HCT116 (cell line): ENCODE data around the gene TMEM181. TPM values are rescaled to one million over a fixed set of nuclear protein-coding genes. Genes with fewer than 3 reads are reported as not detected.
"Not testable (repeated sequence)": the region's sequence is repeated elsewhere in the genome, so short reads cannot be mapped to it uniquely, and the experiment has no call there.

Source experiments
- ATAC-seq: fragments of 200-7000 bp; cut with Tn5 transposase; 2 replicates; pipeline ENCODE4 v1.9.1; 2020; ENCODE audit warnings: mild to moderate bottlenecking, moderate library complexity
- BruUV-seq: library from RNA; stranded (reverse); fragments of 400-500 nt; replicated peaks from 2 replicates; lab custom pipeline; 2021; lab: Mats Ljungman, UMichigan
- CTCF ChIA-PET: fragments of 300-600 bp; sonication (Branson Sonifier 250); formaldehyde crosslinking; loops from one replicate; lab custom pipeline; 2021; ENCODE audit warnings: antibody characterized with exemption; lab: Charles Lee
- POLR2A ChIA-PET: fragments of 300-600, 350-600 bp; sonication (Branson Sonifier 250); formaldehyde crosslinking; loops from one replicate; lab custom pipeline; 2021; ENCODE audit warnings: antibody characterized with exemption; lab: Charles Lee
- RAD21 ChIA-PET, 2 experiments: fragments of 300-600 bp; sonication (Branson Sonifier 250); formaldehyde crosslinking; loops; one replicate each; lab custom pipeline; 2023; ENCODE audit warnings: low total read pairs in 2 of 2; ENCODE audit not compliant: uncharacterized antibody in 2 of 2, unreplicated experiment in 2 of 2, low non-redundant PET in 1 of 2; lab: Charles Lee
- DNase-seq: peaks from one replicate; pipeline ENCODE4 v3.0.0-alpha.2; 2010; ENCODE audit warnings: low read depth, low spot score
- H2AFZ ChIP-seq: fragments of 200-600 bp; shearing (Covaris generic), sonication (generic); 2 replicates; pipeline ENCODE4 v1.6.1; 2017; ENCODE audit warnings: low read depth, mixed run types, mixed read lengths, antibody characterized with exemption, low read length; ENCODE audit not compliant: poor library complexity, severe bottlenecking
- H3K27ac ChIP-seq: 2 replicates; pipeline ENCODE4 v1.5.1; 2012; ENCODE audit warnings: low read depth, low read length
- H3K27me3 ChIP-seq: fragments of 200-600 bp; sonication (generic); 2 replicates; pipeline ENCODE4 v1.6.1; 2016; ENCODE audit warnings: mixed run types, low read length, mixed read lengths; ENCODE audit not compliant: insufficient read depth
- H3K36me3 ChIP-seq, 2 experiments: fragments of 200-500 bp in 1 of 2; fragments of 200-600 bp in 1 of 2; sonication (Bioruptor generic) in 1 of 2; sonication (generic) in 1 of 2; 2 replicates each; pipeline versions ENCODE4 v1.5.1 to v1.6.1; 2014 to 2016; ENCODE audit warnings: low read length in 2 of 2, inconsistent platforms in 1 of 2, mixed read lengths in 1 of 2, mixed run types in 1 of 2; ENCODE audit not compliant: insufficient read depth in 2 of 2, control insufficient read depth in 1 of 2
- H3K4me1 ChIP-seq, 2 experiments: fragments of 200-600 bp in 1 of 2; sonication (generic) in 1 of 2; 2 replicates each; pipeline versions ENCODE4 v1.5.1 to v1.6.1; 2012 to 2017; ENCODE audit warnings: low read length in 2 of 2, inconsistent platforms in 1 of 2, mild to moderate bottlenecking in 1 of 2, mixed read lengths in 1 of 2, mixed run types in 1 of 2, moderate library complexity in 1 of 2; ENCODE audit not compliant: insufficient read depth in 2 of 2, control insufficient read depth in 1 of 2
- H3K4me2 ChIP-seq: fragments of 200-600 bp; sonication (generic); 2 replicates; pipeline ENCODE4 v1.6.1; 2017; ENCODE audit warnings: mixed run types, low read length, mixed read lengths
- H3K4me3 ChIP-seq, 2 experiments: fragments of 200-600 bp in 1 of 2; sonication (generic) in 1 of 2; replicated peaks in 1 of 2; 2 replicates each; pipeline ENCODE4 v1.5.1; 2011 to 2016; ENCODE audit warnings: low read length in 2 of 2, control low read depth in 1 of 2, low read depth in 1 of 2, mild to moderate bottlenecking in 1 of 2, mixed read lengths in 1 of 2, mixed run types in 1 of 2
- H3K79me2 ChIP-seq: fragments of 200-600 bp; sonication (generic); 2 replicates; pipeline ENCODE4 v1.6.1; 2017; ENCODE audit warnings: mild to moderate bottlenecking, mixed run types, low read length, moderate library complexity, mixed read lengths; ENCODE audit not compliant: insufficient read depth
- H3K9ac ChIP-seq: fragments of 200-600 bp; sonication (generic); 2 replicates; pipeline ENCODE4 v1.6.1; 2016; ENCODE audit warnings: low read length, mixed read lengths
- H3K9me2 ChIP-seq: fragments of 200-600 bp; sonication (generic), shearing (Covaris generic); 2 replicates; pipeline ENCODE4 v1.6.1; 2017; ENCODE audit warnings: mixed run types, mild to moderate bottlenecking, moderate library complexity; ENCODE audit not compliant: insufficient read depth
- H3K9me3 ChIP-seq, 2 experiments: fragments of 200-500 bp in 1 of 2; fragments of 200-600 bp in 1 of 2; sonication (Bioruptor generic) in 1 of 2; sonication (generic) in 1 of 2; 2 replicates each; pipeline ENCODE4 v1.6.1; 2014 to 2017; ENCODE audit warnings: low read length in 2 of 2, mixed read lengths in 2 of 2, inconsistent platforms in 1 of 2, low read depth in 1 of 2, mild to moderate bottlenecking in 1 of 2, mixed run types in 1 of 2, moderate library complexity in 1 of 2; ENCODE audit not compliant: control insufficient read depth in 1 of 2, insufficient read depth in 1 of 2
- H4K20me1 ChIP-seq: fragments of 200-600 bp; sonication (generic), shearing (Covaris generic); 2 replicates; pipeline ENCODE4 v1.6.1; 2017; ENCODE audit warnings: mixed run types, mild to moderate bottlenecking, moderate library complexity; ENCODE audit not compliant: insufficient read depth
- ATF3 ChIP-seq: IDR thresholded peaks from 2 replicates; pipeline ENCODE4 v1.6.1; 2012
- EZH2 ChIP-seq: fragments of 200-600 bp; sonication (generic); IDR thresholded peaks from 2 replicates; pipeline ENCODE4 v1.6.1; 2017; ENCODE audit warnings: antibody characterized with exemption, mixed run types
- FOSL1 ChIP-seq: IDR thresholded peaks from 2 replicates; pipeline ENCODE4 v1.6.1; 2012; ENCODE audit warnings: low read depth
- RAD21 ChIP-seq: IDR thresholded peaks from 2 replicates; pipeline ENCODE4 v1.6.1; 2012; ENCODE audit warnings: low read depth, mild to moderate bottlenecking
- REST ChIP-seq: IDR thresholded peaks from 2 replicates; pipeline ENCODE4 v1.6.1; 2012; ENCODE audit warnings: low read depth
- SP1 ChIP-seq: IDR thresholded peaks from 2 replicates; pipeline ENCODE4 v1.6.1; 2012; ENCODE audit warnings: low read depth
- YY1 ChIP-seq: IDR thresholded peaks from 2 replicates; pipeline ENCODE4 v1.6.1; 2011; ENCODE audit warnings: low read length, low read depth, moderate library complexity, mild to moderate bottlenecking; ENCODE audit not compliant: insufficient replicate concordance; ENCODE audit errors: extremely low read depth
- ZFX ChIP-seq: fragments of 450-650 bp; IDR thresholded peaks from 2 replicates; pipeline ENCODE4 v1.6.1; 2017
- intact Hi-C: fragments of 100-400 bp; cut with micrococcal nuclease; formaldehyde crosslinking; loops from 2 replicates; pipeline ENCODE4 v1.10.0; 2022
- total RNA-seq: library from RNA; stranded (reverse); gene quantifications from one replicate; pipeline ENCODE4 v1.2.1, GENCODE V29; 2021; ENCODE audit not compliant: unreplicated experiment

The TMEM181 gene
- total RNA-seq, 1 experiment from 2014 or later, result 34.4 TPM

GRCh38 chr6:158519761-158520160 lies 40.1 kb upstream of the TMEM181 start:
- intact Hi-C loops, result no loop called here
- Histone ChIP-seq H3K4me2 (no peak overlapping the region), H3K27ac (no peak overlapping the region), H3K9me2 (no peaks in the 10 kb centered on the region), H4K20me1 (no peaks in the 10 kb centered on the region), H3K36me3 (no peaks in the 10 kb centered on the region), H3K4me3 (no peak overlapping the region), H2AFZ (no peak overlapping the region), H3K4me1 (peaks cover 6 to 18% of the 10 kb centered on the region in 2 experiments; a peak in 3 of 4 replicates), H3K27me3 (no peaks in the 10 kb centered on the region), H3K9ac (no peak overlapping the region), H3K9me3 (no peaks in the 10 kb centered on the region), H3K79me2 (no peaks in the 10 kb centered on the region)
- no TSS peak for BruUV-seq
- DNase-seq, result no peak
- ChIA-PET CTCF (interaction anchor here (2.1 kb wide), 1 partner anchor 299 kb away, joined by 15 read pairs; no protein-coding TSS in a partner anchor), RAD21 (no interaction called here), POLR2A (no interaction called here)
- TF ChIP-seq REST (no peak), ATF3 (no peak), EZH2 (no peak), SP1 (no peak), ZFX (no peak), RAD21 (no peak), YY1 (no peak), FOSL1 (no peak)
- no peak for ATAC-seq

- CTCF ChIA-PET, H3K36me3 ChIP-seq, H4K20me1 ChIP-seq, H3K79me2 ChIP-seq, DNase-seq, ATAC-seq, POLR2A ChIA-PET, intact Hi-C loops, H3K9me3 ChIP-seq, H3K9me2 ChIP-seq, H3K9ac ChIP-seq, H3K27me3 ChIP-seq, H3K27ac ChIP-seq, H3K4me3 ChIP-seq, RAD21 ChIA-PET, H3K4me2 ChIP-seq, BruUV-seq, H2AFZ ChIP-seq: not testable (repeated sequence)
- H3K4me1 ChIP-seq, result peaks cover 6 to 18% of the 10 kb centered on the region in 2 experiments; a peak in 3 of 4 replicates
Observed at GRCh38 chr6:158520975-158521374, 38.9 kb upstream of the TMEM181 start.
